ENCODE measurements around the gene CYP24A1. TPM values are rescaled to one million over a fixed set of nuclear protein-coding genes. Genes with fewer than 3 reads are reported as not detected.

The CYP24A1 gene
- total and polyA plus RNA-seq, 2 donors (not counting 1 experiment from before 2014, with no cell fraction given): not detected

GRCh38 chr20:54207053-54207742 is 33.4 kb upstream of the CYP24A1 start:
- H3K9me3 ChIP-seq (ENCODE audit: control extremely low read depth in 1 of 3, control insufficient read depth in 2 of 3, insufficient read depth in 1 of 3, low read length in 2 of 3): no peaks in the 10 kb centered on the region
- DNase-seq: no peak
- no peaks in the 10 kb centered on the region for H3K36me3 ChIP-seq (replicated peaks in 1 of 2; ENCODE audit: control extremely low read depth in 1 of 2, control insufficient read depth in 1 of 2, extremely low read depth in 1 of 2, insufficient read depth in 2 of 2, low read length in 1 of 2)
- Mint-ChIP-seq H3K9me3 (ENCODE audit: insufficient read depth) (no peaks in the 10 kb centered on the region), H3K4me1 (peaks cover 27% of the 10 kb centered on the region), H3K27me3 (no peaks in the 10 kb centered on the region), H3K4me3 (peak overlapping the region; percentile 100), H3K27ac (peak overlapping the region; percentile 100)
- H2AFZ ChIP-seq (ENCODE audit: insufficient read depth, low read depth, low read length, poor library complexity, severe bottlenecking): peak overlapping the region; percentile 86
- peaks cover 11 to 12% of the 10 kb centered on the region in 2 donors for H3K4me1 ChIP-seq (ENCODE audit: control insufficient read depth in 2 of 2, insufficient read depth in 2 of 2, low read length in 2 of 2)
- peaks cover 41% of the 10 kb centered on the region for H3K79me2 ChIP-seq (ENCODE audit: control insufficient read depth, insufficient read depth, low read length)
- H3K27me3 ChIP-seq (replicated peaks in 1 of 4; ENCODE audit: control extremely low read depth in 1 of 4, control insufficient read depth in 3 of 4, insufficient read depth in 4 of 4, low read length in 3 of 4): no peaks in the 10 kb centered on the region
- peak overlapping the region; percentile 95 for H3K4me2 ChIP-seq (replicated peaks; ENCODE audit: low read depth, low read length, poor library complexity, severe bottlenecking)
- ChIA-PET POLR2A (no interaction called here), CTCF (interaction anchor here (0.5 to 3.1 kb wide), 7 partner anchors 9 to 1895 kb away, joined by 3 to 31 read pairs (median 3); no protein-coding TSS in a partner anchor)
- peak overlapping the region; percentile 85 for H3K9ac ChIP-seq (ENCODE audit: low read length)
- ATAC-seq (ENCODE audit: low read depth): no peak
- no CpG with 5 or more reads among the region's 7 CpGs for WGBS (ENCODE audit: insufficient coverage)
- H3K4me3 ChIP-seq (ENCODE audit: control extremely low read depth in 1 of 5, extremely low read depth in 1 of 5, insufficient read depth in 1 of 5, low read depth in 2 of 5, low read length in 4 of 5): peak overlapping the region in 4 of 5 experiments; percentile 59 to 94 (median 86)
- H4K20me1 ChIP-seq (ENCODE audit: control insufficient read depth, insufficient read depth, low read length, poor library complexity, severe bottlenecking): peaks cover 15% of the 10 kb centered on the region
- intact Hi-C loops (cut with micrococcal nuclease): loop anchor here (1.0 to 10.0 kb wide), 2 partner anchors 281 to 632 kb away; no protein-coding TSS in a partner anchor
- TF ChIP-seq CTCF (IDR thresholded peaks at IDR 0.05) (no peak), EZH2 (IDR thresholded peaks at IDR 0.05; ENCODE audit: borderline replicate concordance, insufficient read depth, low read depth, low read length, poor library complexity, severe bottlenecking) (no peak)
- H3K27ac ChIP-seq (ENCODE audit: low read length in 2 of 2): peak overlapping the region in 1 of 2 donors; percentile 92

GRCh38 chr20:54205450-54205849 is 31.7 kb upstream of the CYP24A1 start:
- no peak overlapping the region for H2AFZ ChIP-seq (ENCODE audit: insufficient read depth, low read depth, low read length, poor library complexity, severe bottlenecking)
- DNase-seq (no peak), ATAC-seq (ENCODE audit: low read depth) (no peak)
- ChIA-PET CTCF (interaction anchor here (1.0 to 1.1 kb wide), 2 partner anchors 102 to 108 kb away, joined by 3 to 4 read pairs; no protein-coding TSS in a partner anchor), POLR2A (no interaction called here)
- no peak overlapping the region for H3K27ac ChIP-seq (ENCODE audit: low read length in 2 of 2)
- TF ChIP-seq EZH2 (IDR thresholded peaks at IDR 0.05; ENCODE audit: borderline replicate concordance, insufficient read depth, low read depth, low read length, poor library complexity, severe bottlenecking) (no peak), CTCF (IDR thresholded peaks at IDR 0.05) (no peak)
- H3K4me1 ChIP-seq (ENCODE audit: control insufficient read depth in 2 of 2, insufficient read depth in 2 of 2, low read length in 2 of 2): peaks cover 11 to 12% of the 10 kb centered on the region in 2 donors
- no peaks in the 10 kb centered on the region for H3K9me3 ChIP-seq (ENCODE audit: control extremely low read depth in 1 of 3, control insufficient read depth in 2 of 3, insufficient read depth in 1 of 3, low read length in 2 of 3)
- Mint-ChIP-seq H3K9me3 (ENCODE audit: insufficient read depth) (no peaks in the 10 kb centered on the region), H3K27ac (no peak overlapping the region), H3K27me3 (no peaks in the 10 kb centered on the region), H3K4me1 (peaks cover 23% of the 10 kb centered on the region), H3K4me3 (no peak overlapping the region)
- H4K20me1 ChIP-seq (ENCODE audit: control insufficient read depth, insufficient read depth, low read length, poor library complexity, severe bottlenecking): peaks cover 13% of the 10 kb centered on the region
- no peak overlapping the region for H3K4me3 ChIP-seq (ENCODE audit: control extremely low read depth in 1 of 5, extremely low read depth in 1 of 5, insufficient read depth in 1 of 5, low read depth in 2 of 5, low read length in 4 of 5)
- peaks cover 25% of the 10 kb centered on the region for H3K79me2 ChIP-seq (ENCODE audit: control insufficient read depth, insufficient read depth, low read length)
- H3K36me3 ChIP-seq (replicated peaks in 1 of 2; ENCODE audit: control extremely low read depth in 1 of 2, control insufficient read depth in 1 of 2, extremely low read depth in 1 of 2, insufficient read depth in 2 of 2, low read length in 1 of 2): no peaks in the 10 kb centered on the region
- no peak overlapping the region for H3K9ac ChIP-seq (ENCODE audit: low read length)
- H3K27me3 ChIP-seq (replicated peaks in 1 of 4; ENCODE audit: control extremely low read depth in 1 of 4, control insufficient read depth in 3 of 4, insufficient read depth in 4 of 4, low read length in 3 of 4): no peaks in the 10 kb centered on the region
- H3K4me2 ChIP-seq (replicated peaks; ENCODE audit: low read depth, low read length, poor library complexity, severe bottlenecking): no peak overlapping the region
- intact Hi-C loops (cut with micrococcal nuclease): loop anchor here (10.0 kb wide), 1 partner anchor 631 kb away; no protein-coding TSS in a partner anchor
- 83% methylated on average over 1 of the region's 8 CpGs for WGBS (ENCODE audit: insufficient coverage)

Data from B cell (primary cell).